Measurements from ENCODE around the gene ATP2B1.

The ATP2B1 gene

GRCh38 chr12:89650239-89650638, 58.4 kb downstream of the ATP2B1 start:
- DNase-seq: no peak

- no peak for DNase-seq
These were observed 58.8 kb downstream of the ATP2B1 start for GRCh38 chr12:89649820-89650219.

- DNase-seq: no peak
These were observed 59.5 kb downstream of the ATP2B1 start for GRCh38 chr12:89649139-89649538.

- no peak for DNase-seq
These were observed 60.3 kb downstream of the ATP2B1 start for GRCh38 chr12:89648211-89648930.

GRCh38 chr12:89645434-89645833, 63.2 kb downstream of the ATP2B1 start:
- no peak for DNase-seq

GRCh38 chr12:89642959-89643358, 65.7 kb downstream of the ATP2B1 start:
- no peak for DNase-seq

GRCh38 chr12:89636776-89637160, 71.9 kb downstream of the ATP2B1 start:
- no peak for DNase-seq

- DNase-seq: no peak
These were observed 72.4 kb downstream of the ATP2B1 start for GRCh38 chr12:89636052-89636775.

- no peak for DNase-seq
These were observed 74.1 kb downstream of the ATP2B1 start for GRCh38 chr12:89634508-89634907.

GRCh38 chr12:89632778-89633177, 75.9 kb downstream of the ATP2B1 start:
- no peak for DNase-seq

GRCh38 chr12:89622115-89622514, 86.5 kb downstream of the ATP2B1 start:
- DNase-seq: no peak

GRCh38 chr12:89621521-89621920, 87.1 kb downstream of the ATP2B1 start:
- no peak for DNase-seq

GRCh38 chr12:89619764-89620163, 88.9 kb downstream of the ATP2B1 start:
- DNase-seq: no peak

- DNase-seq: no peak
These were observed 90.3 kb downstream of the ATP2B1 start for GRCh38 chr12:89618113-89618862.

- DNase-seq: no peak
These were observed 98.3 kb downstream of the ATP2B1 start for GRCh38 chr12:89610366-89610765.

- DNase-seq: no peak
These were observed 105.0 kb downstream of the ATP2B1 start for GRCh38 chr12:89603678-89604077.

- DNase-seq: no peak
These were observed 110.9 kb downstream of the ATP2B1 start for GRCh38 chr12:89597770-89598169.

GRCh38 chr12:89597210-89597609, 111.4 kb downstream of the ATP2B1 start:
- no peak for DNase-seq

- DNase-seq: no peak
These were observed 114.8 kb downstream of the ATP2B1 start for GRCh38 chr12:89593873-89594272.

GRCh38 chr12:89593233-89593632, 115.4 kb downstream of the ATP2B1 start:
- DNase-seq: no peak

GRCh38 chr12:89589753-89590152, 118.9 kb downstream of the ATP2B1 start:
- no peak for DNase-seq

- DNase-seq: no peak
These were observed 130.1 kb downstream of the ATP2B1 start for GRCh38 chr12:89578499-89578898.

- no peak for DNase-seq
These were observed 131.9 kb downstream of the ATP2B1 start for GRCh38 chr12:89576572-89577220.
